Measurements from ENCODE around the gene OR4K5. TPM values are rescaled to one million over a fixed set of nuclear protein-coding genes. Genes with fewer than 3 reads are reported as not detected.

OR4K5 gene
- total RNA-seq (2022) (not detected in 2 replicates), Bru-seq, nascent RNA (not detected), BruChase-seq, experiment 1, labeled RNA remaining after a 6-hour chase (not detected), BruChase-seq, experiment 2, labeled RNA remaining after a 2-hour chase (not detected)
- long read RNA-seq = 0 reads

- Mint-ChIP-seq H3K27ac (ENCODE audit: low read depth, unreplicated experiment) (no peak within 1 kb of the TSS), H3K9me3 (ENCODE audit: unreplicated experiment) (no peaks in the 10 kb centered on the region), H3K4me1 (ENCODE audit: insufficient read depth, unreplicated experiment) (no peaks in the 10 kb centered on the region), H3K36me3 (ENCODE audit: insufficient read depth, unreplicated experiment) (no peaks in the 10 kb centered on the region), H3K4me3 (ENCODE audit: unreplicated experiment) (no peak within 1 kb of the TSS), H3K27me3 (ENCODE audit: insufficient read depth, unreplicated experiment) (no peaks in the 10 kb centered on the region)
- BruUV-seq (replicated peaks) = no TSS peak
- intact Hi-C loops (cut with micrococcal nuclease) = no loop called here
- DNase-seq (ENCODE audit: unreplicated experiment) = peak; percentile 3
- no peak for TF ChIP-seq CTCF (IDR thresholded peaks at IDR 0.05; ENCODE audit: unreplicated experiment)
- CTCF ChIA-PET = no interaction called here
- POLR2A ChIA-PET = no interaction called here
Measured at GRCh38 chr14:19920021-19920657, at the start of gene OR4K5. OR4K5 (plus strand) TSS chr14:19920607; CDS start chr14:19920607, 0 bp downstream.

GRCh38 chr14:19873178-19873577 is 47.2 kb upstream of the OR4K5 start:
- intact Hi-C loops (cut with micrococcal nuclease) = no loop called here
- no peaks in the 10 kb centered on the region for H3K36me3 Mint-ChIP-seq (ENCODE audit: insufficient read depth, unreplicated experiment)
- no TSS peak for BruUV-seq (replicated peaks)
- no peaks in the 10 kb centered on the region for H3K4me1 Mint-ChIP-seq (ENCODE audit: insufficient read depth, unreplicated experiment)
- H3K27me3 Mint-ChIP-seq (ENCODE audit: insufficient read depth, unreplicated experiment) = no peaks in the 10 kb centered on the region
- DNase-seq (ENCODE audit: unreplicated experiment) = no peak
- CTCF ChIA-PET = no interaction called here
- TF ChIP-seq CTCF (IDR thresholded peaks at IDR 0.05; ENCODE audit: unreplicated experiment) = no peak
- POLR2A ChIA-PET = interaction anchor here (0.7 kb wide), 1 partner anchor 254 kb away, joined by 3 read pairs; no protein-coding TSS in a partner anchor
- no peaks in the 10 kb centered on the region for H3K9me3 Mint-ChIP-seq (ENCODE audit: unreplicated experiment)
- no peak overlapping the region for H3K27ac Mint-ChIP-seq (ENCODE audit: low read depth, unreplicated experiment)
- no peak overlapping the region for H3K4me3 Mint-ChIP-seq (ENCODE audit: unreplicated experiment)

GRCh38 chr14:19874842-19875241 is 45.6 kb upstream of the OR4K5 start, which contains the start of gene OR4K2:
OR4K2 (plus strand) TSS chr14:19875142; CDS start chr14:19876268, 1,126 bp downstream.
- H3K36me3 Mint-ChIP-seq (ENCODE audit: insufficient read depth, unreplicated experiment) = no peaks in the 10 kb centered on the region
- BruUV-seq (replicated peaks) = no TSS peak
- CTCF ChIA-PET = no interaction called here

More at GRCh38 chr14:19874842-19875241, 45.6 kb upstream of the OR4K5 start, which contains the start of gene OR4K2:
- no peaks in the 10 kb centered on the region for H3K4me1 Mint-ChIP-seq (ENCODE audit: insufficient read depth, unreplicated experiment)
- no peak for DNase-seq (ENCODE audit: unreplicated experiment)
- peaks cover 11% of the 10 kb centered on the region for H3K27me3 Mint-ChIP-seq (ENCODE audit: insufficient read depth, unreplicated experiment)
- H3K4me3 Mint-ChIP-seq (ENCODE audit: unreplicated experiment) = no peak within 1 kb of the TSS
- intact Hi-C loops (cut with micrococcal nuclease) = no loop called here
- TF ChIP-seq CTCF (IDR thresholded peaks at IDR 0.05; ENCODE audit: unreplicated experiment) = no peak
- H3K27ac Mint-ChIP-seq (ENCODE audit: low read depth, unreplicated experiment) = no peak within 1 kb of the TSS
- POLR2A ChIA-PET = no interaction called here
- no peaks in the 10 kb centered on the region for H3K9me3 Mint-ChIP-seq (ENCODE audit: unreplicated experiment)
